Breast epithelium (tissue), 4 donors: Measurements from ENCODE around the gene DMRTB1. TPM values are rescaled to one million over a fixed set of nuclear protein-coding genes. Genes with fewer than 3 reads are reported as not detected.

Source experiments
- DNase-seq, 2 donors: peaks; one replicate each; pipeline ENCODE4 v3.0.0-alpha.2; 2019; ENCODE audit warnings: low spot score in 2 of 2
- H3K27ac ChIP-seq, 2 donors: fragments of 200-600 bp; sonication (generic) in 1 of 2; one replicate each; pipeline ENCODE4 v1.5.1; 2016 to 2019; ENCODE audit warnings: mild to moderate bottlenecking in 1 of 2
- H3K27me3 ChIP-seq, 2 donors: fragments of 200-600 bp; sonication (generic) in 1 of 2; one replicate each; pipeline versions ENCODE4 v1.5.1 to v1.6.0; 2017 to 2019; ENCODE audit warnings: control low read depth in 1 of 2, mild to moderate bottlenecking in 1 of 2
- H3K36me3 ChIP-seq: fragments of 200-600 bp; one replicate; pipeline ENCODE4 v1.5.1; 2019
- H3K4me1 ChIP-seq, 2 donors: fragments of 200-600 bp; sonication (generic); one replicate each; pipeline ENCODE4 v1.5.1; 2016 to 2019; ENCODE audit warnings: control low read depth in 1 of 2
- H3K4me3 ChIP-seq, 3 donors: fragments of 200-600 bp; sonication (generic); 1 replicate in 2 of 3; 2 replicates in 1 of 3; pipeline ENCODE4 v1.5.1; 2016 to 2019; ENCODE audit warnings: mild to moderate bottlenecking in 3 of 3, moderate library complexity in 2 of 3
- H3K9me3 ChIP-seq, 2 donors: fragments of 200-600 bp; sonication (generic) in 1 of 2; one replicate each; pipeline ENCODE4 v1.5.1; 2016 to 2019; ENCODE audit warnings: control low read depth in 1 of 2
- CTCF ChIP-seq, 3 donors: fragments of 450-650 bp; IDR thresholded peaks; one replicate each; pipeline ENCODE4 v1.5.1; 2016 to 2017; ENCODE audit warnings: antibody characterized with exemption in 3 of 3, mild to moderate bottlenecking in 3 of 3, moderate library complexity in 3 of 3
- POLR2A ChIP-seq: fragments of 450-650 bp; IDR thresholded peaks from one replicate; pipeline ENCODE4 v1.6.1; 2016; ENCODE audit warnings: antibody characterized with exemption, mild to moderate bottlenecking, moderate library complexity
- POLR2AphosphoS5 ChIP-seq, 3 donors: sonication (generic); formaldehyde crosslinking; IDR thresholded peaks; one replicate each; pipeline ENCODE4 v1.6.1; 2017; ENCODE audit warnings: antibody characterized with exemption in 3 of 3
- intact Hi-C: fragments of 100-400 bp; cut with DNase I; formaldehyde crosslinking; loops from one replicate; pipeline ENCODE4 v1.15.1; 2023; ENCODE audit warnings: low total_unique reads
- total RNA-seq, 3 donors: library from RNA; depleted of rRNA; stranded (reverse); fragments of >200 nt; gene quantifications; one replicate each; pipeline ENCODE4 v1.1.0, GENCODE V29; 2016

The DMRTB1 gene
- total RNA-seq, 3 donors from 2014 or later = not detected

GRCh38 chr1:53446051-53446450 is 13.1 kb upstream of the DMRTB1 start:
- H3K27ac ChIP-seq = no peak overlapping the region

GRCh38 chr1:53447413-53447812 is 11.8 kb upstream of the DMRTB1 start:
- no peak for DNase-seq
- Histone ChIP-seq H3K36me3 (no peaks in the 10 kb centered on the region), H3K4me3 (no peak overlapping the region), H3K4me1 (no peaks in the 10 kb centered on the region), H3K9me3 (no peaks in the 10 kb centered on the region), H3K27me3 (no peaks in the 10 kb centered on the region), H3K27ac (no peak overlapping the region)
- no peak for TF ChIP-seq CTCF (IDR thresholded peaks at IDR 0.05)
- intact Hi-C loops = no loop called here

More at GRCh38 chr1:53446051-53446450, 13.1 kb upstream of the DMRTB1 start:
- Histone ChIP-seq H3K36me3 (no peaks in the 10 kb centered on the region), H3K9me3 (no peaks in the 10 kb centered on the region), H3K4me1 (no peaks in the 10 kb centered on the region), H3K4me3 (no peak overlapping the region), H3K27me3 (no peaks in the 10 kb centered on the region)
- intact Hi-C loops = no loop called here
- TF ChIP-seq CTCF (IDR thresholded peaks at IDR 0.05) (no peak), POLR2AphosphoS5 (IDR thresholded peaks at IDR 0.05) (no peak), POLR2A (no peak)
- DNase-seq = no peak

GRCh38 chr1:53448241-53448841 is 10.9 kb upstream of the DMRTB1 start:
- intact Hi-C loops = no loop called here
- H3K4me3 ChIP-seq = no peak overlapping the region
- DNase-seq = no peak
- TF ChIP-seq POLR2A (no peak), POLR2AphosphoS5 (IDR thresholded peaks at IDR 0.05) (no peak), CTCF (IDR thresholded peaks at IDR 0.05) (no peak)
- no peaks in the 10 kb centered on the region for H3K36me3 ChIP-seq
- H3K9me3 ChIP-seq = no peaks in the 10 kb centered on the region
- H3K4me1 ChIP-seq = no peaks in the 10 kb centered on the region
- no peaks in the 10 kb centered on the region for H3K27me3 ChIP-seq
- H3K27ac ChIP-seq = no peak overlapping the region

- H3K36me3 ChIP-seq = no peaks in the 10 kb centered on the region
- intact Hi-C loops = no loop called here
- no peaks in the 10 kb centered on the region for H3K4me1 ChIP-seq
- no peaks in the 10 kb centered on the region for H3K27me3 ChIP-seq
- no peaks in the 10 kb centered on the region for H3K9me3 ChIP-seq
- DNase-seq = no peak
- no peak for TF ChIP-seq POLR2A
- TF ChIP-seq POLR2AphosphoS5 (IDR thresholded peaks at IDR 0.05) = no peak
- no peak for TF ChIP-seq CTCF (IDR thresholded peaks at IDR 0.05)
- no peak overlapping the region for H3K27ac ChIP-seq
- no peak overlapping the region for H3K4me3 ChIP-seq
Observed at GRCh38 chr1:53449021-53449420, 10.2 kb upstream of the DMRTB1 start.

- Histone ChIP-seq H3K27me3 (no peaks in the 10 kb centered on the region), H3K4me3 (no peak overlapping the region), H3K9me3 (no peaks in the 10 kb centered on the region), H3K4me1 (no peaks in the 10 kb centered on the region), H3K27ac (no peak overlapping the region), H3K36me3 (no peaks in the 10 kb centered on the region)
- no peak for DNase-seq
- TF ChIP-seq POLR2AphosphoS5 (IDR thresholded peaks at IDR 0.05) (no peak), POLR2A (no peak), CTCF (IDR thresholded peaks at IDR 0.05) (no peak)
- intact Hi-C loops = no loop called here
Observed at GRCh38 chr1:53449693-53450092, 9.5 kb upstream of the DMRTB1 start.
